Coronary artery (tissue), 2 donors: Measurements from ENCODE around the gene NDC1.

Source experiments
- DNase-seq: peaks from one replicate; pipeline ENCODE4 v3.0.0-alpha.2; 2017; ENCODE audit warnings: low spot score
- H3K27ac ChIP-seq, 2 donors: fragments of 200-600 bp; sonication (generic); one replicate each; pipeline ENCODE4 v1.5.1; 2016 to 2019
- H3K4me3 ChIP-seq: fragments of 200-600 bp; sonication (generic); 2 replicates; pipeline ENCODE4 v1.5.1; 2016; ENCODE audit warnings: mild to moderate bottlenecking, moderate library complexity
- CTCF ChIP-seq: fragments of 200-600 bp; sonication (generic); IDR thresholded peaks from one replicate; pipeline ENCODE4 v1.5.1; 2019; ENCODE audit warnings: antibody characterized with exemption

NDC1 gene

GRCh38 chr1:53810497-53810896 is 27.6 kb downstream of the NDC1 start:
- DNase-seq = no peak
- Histone ChIP-seq H3K4me3 (no peak overlapping the region), H3K27ac (no peak overlapping the region)
- TF ChIP-seq CTCF = no peak

- no peak for TF ChIP-seq CTCF
- H3K4me3 ChIP-seq = no peak overlapping the region
- H3K27ac ChIP-seq = no peak overlapping the region
- DNase-seq = no peak
Observed at GRCh38 chr1:53810007-53810406, 28.1 kb downstream of the NDC1 start.

GRCh38 chr1:53807916-53808315 is 30.2 kb downstream of the NDC1 start:
- TF ChIP-seq CTCF = no peak
- H3K4me3 ChIP-seq = no peak overlapping the region
- DNase-seq = no peak
- H3K27ac ChIP-seq = no peak overlapping the region

- TF ChIP-seq CTCF = no peak
- DNase-seq = no peak
- no peak overlapping the region for H3K27ac ChIP-seq
- no peak overlapping the region for H3K4me3 ChIP-seq
Observed at GRCh38 chr1:53804791-53805505, 33.1 kb downstream of the NDC1 start.

GRCh38 chr1:53804181-53804580 is 33.9 kb downstream of the NDC1 start:
- no peak for TF ChIP-seq CTCF
- DNase-seq = no peak

GRCh38 chr1:53800621-53801020 is 37.5 kb downstream of the NDC1 start:
- no peak overlapping the region for H3K27ac ChIP-seq
- no peak for DNase-seq
- TF ChIP-seq CTCF = no peak
- no peak overlapping the region for H3K4me3 ChIP-seq

More at GRCh38 chr1:53804181-53804580, 33.9 kb downstream of the NDC1 start:
- Histone ChIP-seq H3K4me3 (no peak overlapping the region), H3K27ac (no peak overlapping the region)

- DNase-seq = no peak
- no peak overlapping the region for H3K27ac ChIP-seq
- H3K4me3 ChIP-seq = no peak overlapping the region
- no peak for TF ChIP-seq CTCF
Observed at GRCh38 chr1:53799141-53799540, 39.0 kb downstream of the NDC1 start.
